SK-N-SH (cell line): ENCODE results near the gene TASP1.

ENCODE experiments used
- EP300 ChIP-seq, 2 experiments: IDR thresholded peaks; 2 replicates each; pipeline versions ENCODE4 v1.4.0 to v1.6.1; 2012; ENCODE audit warnings: borderline replicate concordance in 1 of 2, low read depth in 1 of 2, low read length in 1 of 2
- JUND ChIP-seq: IDR thresholded peaks from 2 replicates; pipeline ENCODE4 v1.4.0; 2012
- MXI1 ChIP-seq: IDR thresholded peaks from 2 replicates; pipeline ENCODE4 v1.6.1; 2012; ENCODE audit warnings: mild to moderate bottlenecking, low read depth, low read length, improper control_type of control experiment
- POLR2AphosphoS5 ChIP-seq: IDR thresholded peaks from 2 replicates; pipeline ENCODE4 v1.6.1; 2012; ENCODE audit warnings: low read depth, low read length
- TF ChIP-seq, protein P1 (sequence below): fragments of 200-600 bp; sonication (generic); IDR thresholded peaks from 2 replicates; pipeline ENCODE4 v1.6.1; 2017; ENCODE audit warnings: antibody characterized with exemption, mild to moderate bottlenecking, moderate library complexity
- TF ChIP-seq, protein P2 (sequence below): IDR thresholded peaks from 2 replicates; pipeline ENCODE4 v1.6.1; 2012; ENCODE audit warnings: mild to moderate bottlenecking, low read depth, low read length, moderate library complexity

DNA sequence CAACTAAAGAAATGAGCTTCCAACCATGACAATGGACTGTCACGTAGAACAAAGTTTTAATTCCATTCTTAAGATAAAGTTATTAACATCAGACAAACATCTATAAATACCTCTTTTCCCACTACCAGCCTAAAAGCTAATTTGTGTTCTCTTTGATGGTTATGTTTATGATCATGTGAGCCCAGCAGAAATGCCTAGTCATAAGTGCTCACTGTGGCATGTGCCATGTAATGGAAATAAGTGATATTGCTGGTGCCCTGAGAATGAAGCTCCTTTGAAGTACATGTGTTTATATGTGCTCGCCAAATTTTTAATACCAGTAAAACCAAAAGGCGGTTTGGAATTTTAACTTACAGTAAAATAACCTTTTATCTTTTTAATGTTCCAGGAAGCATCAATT is 211.9 kb downstream of the TASP1 start:
- TF ChIP-seq, protein P1, sequence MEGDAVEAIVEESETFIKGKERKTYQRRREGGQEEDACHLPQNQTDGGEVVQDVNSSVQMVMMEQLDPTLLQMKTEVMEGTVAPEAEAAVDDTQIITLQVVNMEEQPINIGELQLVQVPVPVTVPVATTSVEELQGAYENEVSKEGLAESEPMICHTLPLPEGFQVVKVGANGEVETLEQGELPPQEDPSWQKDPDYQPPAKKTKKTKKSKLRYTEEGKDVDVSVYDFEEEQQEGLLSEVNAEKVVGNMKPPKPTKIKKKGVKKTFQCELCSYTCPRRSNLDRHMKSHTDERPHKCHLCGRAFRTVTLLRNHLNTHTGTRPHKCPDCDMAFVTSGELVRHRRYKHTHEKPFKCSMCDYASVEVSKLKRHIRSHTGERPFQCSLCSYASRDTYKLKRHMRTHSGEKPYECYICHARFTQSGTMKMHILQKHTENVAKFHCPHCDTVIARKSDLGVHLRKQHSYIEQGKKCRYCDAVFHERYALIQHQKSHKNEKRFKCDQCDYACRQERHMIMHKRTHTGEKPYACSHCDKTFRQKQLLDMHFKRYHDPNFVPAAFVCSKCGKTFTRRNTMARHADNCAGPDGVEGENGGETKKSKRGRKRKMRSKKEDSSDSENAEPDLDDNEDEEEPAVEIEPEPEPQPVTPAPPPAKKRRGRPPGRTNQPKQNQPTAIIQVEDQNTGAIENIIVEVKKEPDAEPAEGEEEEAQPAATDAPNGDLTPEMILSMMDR, result no peak
- TF ChIP-seq MXI1, result no peak
- TF ChIP-seq EP300 (IDR thresholded peaks at IDR 0.05; ENCODE audit: borderline replicate concordance in 1 of 2, low read depth in 1 of 2, low read length in 1 of 2), result no peak
- no peak for TF ChIP-seq POLR2AphosphoS5
- TF ChIP-seq JUND, result no peak
- TF ChIP-seq, protein P2, sequence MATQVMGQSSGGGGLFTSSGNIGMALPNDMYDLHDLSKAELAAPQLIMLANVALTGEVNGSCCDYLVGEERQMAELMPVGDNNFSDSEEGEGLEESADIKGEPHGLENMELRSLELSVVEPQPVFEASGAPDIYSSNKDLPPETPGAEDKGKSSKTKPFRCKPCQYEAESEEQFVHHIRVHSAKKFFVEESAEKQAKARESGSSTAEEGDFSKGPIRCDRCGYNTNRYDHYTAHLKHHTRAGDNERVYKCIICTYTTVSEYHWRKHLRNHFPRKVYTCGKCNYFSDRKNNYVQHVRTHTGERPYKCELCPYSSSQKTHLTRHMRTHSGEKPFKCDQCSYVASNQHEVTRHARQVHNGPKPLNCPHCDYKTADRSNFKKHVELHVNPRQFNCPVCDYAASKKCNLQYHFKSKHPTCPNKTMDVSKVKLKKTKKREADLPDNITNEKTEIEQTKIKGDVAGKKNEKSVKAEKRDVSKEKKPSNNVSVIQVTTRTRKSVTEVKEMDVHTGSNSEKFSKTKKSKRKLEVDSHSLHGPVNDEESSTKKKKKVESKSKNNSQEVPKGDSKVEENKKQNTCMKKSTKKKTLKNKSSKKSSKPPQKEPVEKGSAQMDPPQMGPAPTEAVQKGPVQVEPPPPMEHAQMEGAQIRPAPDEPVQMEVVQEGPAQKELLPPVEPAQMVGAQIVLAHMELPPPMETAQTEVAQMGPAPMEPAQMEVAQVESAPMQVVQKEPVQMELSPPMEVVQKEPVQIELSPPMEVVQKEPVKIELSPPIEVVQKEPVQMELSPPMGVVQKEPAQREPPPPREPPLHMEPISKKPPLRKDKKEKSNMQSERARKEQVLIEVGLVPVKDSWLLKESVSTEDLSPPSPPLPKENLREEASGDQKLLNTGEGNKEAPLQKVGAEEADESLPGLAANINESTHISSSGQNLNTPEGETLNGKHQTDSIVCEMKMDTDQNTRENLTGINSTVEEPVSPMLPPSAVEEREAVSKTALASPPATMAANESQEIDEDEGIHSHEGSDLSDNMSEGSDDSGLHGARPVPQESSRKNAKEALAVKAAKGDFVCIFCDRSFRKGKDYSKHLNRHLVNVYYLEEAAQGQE, result no peak
